ENCODE measurements around the gene PCARE. TPM values are rescaled to one million over a fixed set of nuclear protein-coding genes. Genes with fewer than 3 reads are reported as not detected.

The PCARE gene
- total and polyA plus RNA-seq, 2 experiments from 2014 or later: not detected

DNA sequence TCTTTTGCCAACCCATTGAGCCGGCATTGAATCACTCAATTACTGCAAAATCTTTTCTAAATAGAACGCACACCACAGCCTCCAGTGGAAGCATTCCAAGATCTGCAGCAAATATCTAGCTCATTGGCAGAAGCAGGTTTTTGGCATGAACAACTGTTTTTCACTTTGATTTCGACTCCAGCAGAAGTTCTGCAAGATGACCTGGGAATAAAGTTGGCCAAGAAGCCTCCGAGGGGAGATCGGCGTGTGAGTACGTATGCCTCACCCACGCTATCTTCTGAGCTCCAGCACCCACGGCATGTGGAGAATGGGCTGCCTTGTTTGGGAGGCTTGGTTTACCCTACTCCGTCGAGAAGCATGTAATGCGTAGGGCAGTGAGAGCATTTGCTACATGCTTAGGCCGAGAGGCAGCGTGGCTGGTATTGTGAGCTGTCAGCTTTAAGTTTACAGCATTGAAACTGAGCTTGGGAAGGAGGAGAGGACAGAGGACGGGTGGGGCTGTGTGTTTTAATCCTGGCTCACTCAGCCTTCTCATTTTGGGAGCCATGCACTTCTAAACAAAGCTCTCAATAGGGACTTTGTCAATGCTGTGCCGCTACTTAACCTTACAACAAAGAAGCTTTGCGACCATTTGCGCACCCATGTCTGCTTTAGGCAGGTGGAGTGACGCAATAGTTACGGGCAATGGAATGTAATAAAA is 10.5 kb downstream of the PCARE start:
- TF ChIP-seq EZH2 (IDR thresholded peaks at IDR 0.05; ENCODE audit: insufficient read depth, poor library complexity, severe bottlenecking) (no peak), EZH2phosphoT487 (IDR thresholded peaks at IDR 0.05; ENCODE audit: insufficient read depth, low read depth) (no peak)
- Histone ChIP-seq H2AFZ (peak overlapping the region; percentile 42), H3K4me1 (ENCODE audit: insufficient read depth) (peaks cover 13% of the 10 kb centered on the region; the same call in 1 of the 2 replicates), H3K27me3 (replicated peaks; ENCODE audit: insufficient read depth) (no peaks in the 10 kb centered on the region; the same call in 1 of the 2 replicates), H4K20me1 (ENCODE audit: insufficient read depth) (no peaks in the 10 kb centered on the region), H3K9me3 (ENCODE audit: low read depth) (no peaks in the 10 kb centered on the region), H3F3A (ENCODE audit: insufficient read depth) (0 out of 2 replicates have a peak, but pooled peaks cover 5% of the 10 kb centered on the region), H3K9ac (no peak overlapping the region), H3K36me3 (ENCODE audit: low read depth) (no peaks in the 10 kb centered on the region), H3K27ac (no peak overlapping the region), H3K79me2 (ENCODE audit: insufficient read depth) (no peaks in the 10 kb centered on the region), H3K4me3 (peak overlapping the region; percentile 55), H3K4me2 (ENCODE audit: unreplicated experiment) (peak overlapping the region; percentile 51), H3K9me2 (ENCODE audit: insufficient read depth) (no peaks in the 10 kb centered on the region)
- peak; percentile 78 for DNase-seq
- 21% methylated on average over 20 of the region's 20 CpGs for WGBS, 2 experiments (ENCODE audit: low coverage in 1 of 2, low lambda C conversion rate in 2 of 2, missing lambda C conversion rate in 2 of 2)
- in situ Hi-C loops (cut with MboI): no loop called here

DNA sequence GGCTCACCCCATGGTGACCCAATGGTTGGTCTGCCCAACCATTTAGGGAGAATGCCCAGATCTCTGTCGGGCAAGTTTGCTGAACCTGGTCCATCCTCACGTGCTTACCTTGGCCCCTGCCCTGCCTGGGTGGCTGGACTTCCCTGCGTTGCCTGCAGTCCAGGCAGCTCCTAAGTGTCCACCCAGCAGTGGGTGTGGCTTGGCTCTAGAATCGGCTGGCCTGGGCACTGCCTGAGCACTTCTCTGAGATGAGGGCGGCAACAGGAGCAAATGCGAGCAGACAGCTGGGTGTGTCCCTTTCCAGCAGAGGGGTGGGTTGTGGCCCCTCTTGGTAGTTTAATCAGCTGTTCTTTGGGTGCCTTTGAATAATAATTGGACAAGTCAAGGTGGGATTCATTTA is 11.3 kb downstream of the PCARE start:
- in situ Hi-C loops (cut with MboI): no loop called here
- no peak for TF ChIP-seq EZH2phosphoT487 (IDR thresholded peaks at IDR 0.05; ENCODE audit: insufficient read depth, low read depth)
- TF ChIP-seq EZH2 (IDR thresholded peaks at IDR 0.05; ENCODE audit: insufficient read depth, poor library complexity, severe bottlenecking): no peak
- Histone ChIP-seq H3K9me3 (ENCODE audit: low read depth) (no peaks in the 10 kb centered on the region), H2AFZ (no peak overlapping the region), H3K9me2 (ENCODE audit: insufficient read depth) (no peaks in the 10 kb centered on the region), H4K20me1 (ENCODE audit: insufficient read depth) (no peaks in the 10 kb centered on the region), H3K4me3 (no peak overlapping the region), H3K27me3 (replicated peaks; ENCODE audit: insufficient read depth) (no peaks in the 10 kb centered on the region; the same call in 1 of the 2 replicates), H3K9ac (no peak overlapping the region), H3K79me2 (ENCODE audit: insufficient read depth) (no peaks in the 10 kb centered on the region), H3K4me2 (ENCODE audit: unreplicated experiment) (peak overlapping the region; percentile 51), H3F3A (ENCODE audit: insufficient read depth) (0 out of 2 replicates have a peak, but pooled peaks cover 5% of the 10 kb centered on the region), H3K27ac (no peak overlapping the region), H3K4me1 (ENCODE audit: insufficient read depth) (peaks cover 13% of the 10 kb centered on the region; the same call in 1 of the 2 replicates), H3K36me3 (ENCODE audit: low read depth) (no peaks in the 10 kb centered on the region)
- WGBS, 2 experiments (ENCODE audit: low coverage in 1 of 2, low lambda C conversion rate in 2 of 2, missing lambda C conversion rate in 2 of 2): 69 to 73% methylated on average over 6 of the region's 6 CpGs
- DNase-seq: no peak

DNA sequence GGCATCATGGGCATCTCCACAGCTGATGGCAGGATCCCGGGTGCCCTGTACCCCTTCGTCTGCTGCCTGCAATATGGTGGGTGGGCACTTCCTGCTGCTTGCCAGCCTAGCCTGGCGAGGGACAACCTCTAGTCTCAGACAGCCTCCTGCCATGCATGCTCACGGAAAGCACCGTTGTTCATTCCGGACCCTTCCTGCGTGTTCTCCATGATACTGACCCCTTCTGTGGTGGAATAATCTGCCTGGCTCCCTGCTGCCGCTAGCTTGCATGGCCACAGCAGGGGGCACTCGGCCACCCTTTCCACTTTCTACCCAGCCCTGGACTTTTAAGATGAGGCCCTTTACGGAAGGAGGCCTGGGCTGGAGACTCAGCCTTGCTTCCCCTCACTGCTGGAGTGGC is 12.0 kb downstream of the PCARE start:
- no peak overlapping the region for H2AFZ ChIP-seq
- no peaks in the 10 kb centered on the region for H3K36me3 ChIP-seq (ENCODE audit: low read depth)
- H3K27me3 ChIP-seq (replicated peaks; ENCODE audit: insufficient read depth): no peaks in the 10 kb centered on the region; the same call in 1 of the 2 replicates
- no peaks in the 10 kb centered on the region for H3K79me2 ChIP-seq (ENCODE audit: insufficient read depth)
- TF ChIP-seq EZH2 (IDR thresholded peaks at IDR 0.05; ENCODE audit: insufficient read depth, poor library complexity, severe bottlenecking) (no peak), EZH2phosphoT487 (IDR thresholded peaks at IDR 0.05; ENCODE audit: insufficient read depth, low read depth) (no peak)
- peaks cover 13% of the 10 kb centered on the region; the same call in 1 of the 2 replicates for H3K4me1 ChIP-seq (ENCODE audit: insufficient read depth)
- in situ Hi-C loops (cut with MboI): no loop called here
- H3K4me3 ChIP-seq: no peak overlapping the region
- WGBS, 2 experiments (ENCODE audit: low coverage in 1 of 2, low lambda C conversion rate in 2 of 2, missing lambda C conversion rate in 2 of 2): 87 to 88% methylated on average over 10 of the region's 10 CpGs
- DNase-seq: no peak
- H3K9me3 ChIP-seq (ENCODE audit: low read depth): no peaks in the 10 kb centered on the region
- H3K4me2 ChIP-seq (ENCODE audit: unreplicated experiment): no peak overlapping the region
- H3F3A ChIP-seq (ENCODE audit: insufficient read depth): 0 out of 2 replicates have a peak, but pooled peaks cover 5% of the 10 kb centered on the region
- no peaks in the 10 kb centered on the region for H3K9me2 ChIP-seq (ENCODE audit: insufficient read depth)
- no peaks in the 10 kb centered on the region for H4K20me1 ChIP-seq (ENCODE audit: insufficient read depth)
- no peak overlapping the region for H3K27ac ChIP-seq
- H3K9ac ChIP-seq: no peak overlapping the region

DNA sequence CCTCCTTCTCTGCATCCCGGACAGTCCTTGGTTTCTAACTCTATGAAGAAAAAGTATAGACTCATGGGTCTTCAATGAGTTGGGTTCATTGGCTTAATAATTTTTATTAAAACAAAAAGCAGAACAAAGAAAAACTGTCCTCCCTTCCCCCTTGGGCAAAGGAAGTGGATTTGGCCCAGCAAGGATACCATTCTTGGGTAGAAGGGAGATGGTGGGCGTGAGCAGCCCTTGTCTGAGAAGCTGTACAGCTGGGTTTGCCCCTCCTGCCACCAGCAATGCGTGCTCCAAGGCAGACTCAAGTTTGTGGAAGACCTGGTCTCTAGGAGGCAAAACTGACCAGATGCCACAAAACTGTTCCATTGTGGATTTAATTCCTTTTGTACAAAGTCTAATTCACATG is 12.7 kb downstream of the PCARE start:
- WGBS, 2 experiments (ENCODE audit: low coverage in 1 of 2, low lambda C conversion rate in 2 of 2, missing lambda C conversion rate in 2 of 2): 94% methylated on average over 3 of the region's 3 CpGs
- TF ChIP-seq EZH2 (IDR thresholded peaks at IDR 0.05; ENCODE audit: insufficient read depth, poor library complexity, severe bottlenecking): no peak
- no peak for TF ChIP-seq EZH2phosphoT487 (IDR thresholded peaks at IDR 0.05; ENCODE audit: insufficient read depth, low read depth)
- H2AFZ ChIP-seq: no peak overlapping the region

More for the DNA sequence above, 12.7 kb downstream of the PCARE start:
- Histone ChIP-seq H3K4me3 (no peak overlapping the region), H4K20me1 (ENCODE audit: insufficient read depth) (no peaks in the 10 kb centered on the region), H3K4me1 (ENCODE audit: insufficient read depth) (peaks cover 13% of the 10 kb centered on the region; the same call in 1 of the 2 replicates), H3K9ac (no peak overlapping the region), H3K27ac (no peak overlapping the region), H3K36me3 (ENCODE audit: low read depth) (no peaks in the 10 kb centered on the region), H3K27me3 (replicated peaks; ENCODE audit: insufficient read depth) (no peaks in the 10 kb centered on the region; the same call in 1 of the 2 replicates), H3K4me2 (ENCODE audit: unreplicated experiment) (no peak overlapping the region), H3K9me3 (ENCODE audit: low read depth) (no peaks in the 10 kb centered on the region), H3K79me2 (ENCODE audit: insufficient read depth) (no peaks in the 10 kb centered on the region), H3F3A (ENCODE audit: insufficient read depth) (0 out of 2 replicates have a peak, but pooled peaks cover 5% of the 10 kb centered on the region), H3K9me2 (ENCODE audit: insufficient read depth) (no peaks in the 10 kb centered on the region)
- in situ Hi-C loops (cut with MboI): no loop called here
- DNase-seq: no peak

Measured in GM23248 (cell line).